Effector memory CD4-positive, alpha-beta T cell (primary cell): ENCODE data around the gene BPIFB6.

Source experiments
- DNase-seq, 3 donors: peaks; one replicate each; pipeline ENCODE4 v3.0.0-alpha.2; 2020
- H3K27ac ChIP-seq: 2 replicates; pipeline ENCODE4 v1.7.0; 2013; ENCODE audit warnings: mild to moderate bottlenecking, low read length, moderate library complexity; ENCODE audit not compliant: insufficient read depth, poor library complexity, severe bottlenecking
- H3K27me3 ChIP-seq: replicated peaks from 2 replicates; pipeline ENCODE4 v1.7.0; 2013; ENCODE audit warnings: mild to moderate bottlenecking, low read length; ENCODE audit not compliant: insufficient read depth, control insufficient read depth, poor library complexity, severe bottlenecking
- H3K36me3 ChIP-seq: 2 replicates; pipeline ENCODE4 v1.7.0; 2013; ENCODE audit warnings: mild to moderate bottlenecking, low read length, moderate library complexity; ENCODE audit not compliant: control insufficient read depth, insufficient read depth
- H3K4me1 ChIP-seq: 2 replicates; pipeline ENCODE4 v1.7.0; 2013; ENCODE audit warnings: low read length, mild to moderate bottlenecking; ENCODE audit not compliant: control insufficient read depth, insufficient read depth, poor library complexity, severe bottlenecking
- H3K4me3 ChIP-seq: 2 replicates; pipeline ENCODE4 v1.7.0; 2013; ENCODE audit warnings: low read length, low read depth, mild to moderate bottlenecking; ENCODE audit not compliant: insufficient read depth, poor library complexity, severe bottlenecking
- H3K9me3 ChIP-seq: 2 replicates; pipeline ENCODE4 v1.7.0; 2013; ENCODE audit warnings: mild to moderate bottlenecking, low read length, moderate library complexity; ENCODE audit not compliant: control insufficient read depth

BPIFB6 gene

GRCh38 chr20:33046412-33046811, 15.0 kb downstream of the BPIFB6 start:
- Histone ChIP-seq H3K27me3 (no peaks in the 10 kb centered on the region), H3K27ac (no peak overlapping the region), H3K4me3 (no peak overlapping the region), H3K4me1 (no peaks in the 10 kb centered on the region), H3K9me3 (no peaks in the 10 kb centered on the region), H3K36me3 (no peaks in the 10 kb centered on the region)
- no peak for DNase-seq

- H3K27me3 ChIP-seq = no peaks in the 10 kb centered on the region
These were observed 19.9 kb downstream of the BPIFB6 start for GRCh38 chr20:33051333-33051732.

GRCh38 chr20:33053291-33054106, 22.1 kb downstream of the BPIFB6 start, which contains the start of gene BPIFB3:
Gene BPIFB3 (plus strand): TSS chr20:33053903. CDS start chr20:33055436, 1,533 bp downstream.
- Histone ChIP-seq H3K36me3 (no peaks in the 10 kb centered on the region), H3K27ac (no peak within 1 kb of the TSS), H3K9me3 (no peaks in the 10 kb centered on the region), H3K4me1 (no peaks in the 10 kb centered on the region), H3K27me3 (no peaks in the 10 kb centered on the region), H3K4me3 (no peak within 1 kb of the TSS)
- no peak for DNase-seq

More at GRCh38 chr20:33051333-33051732, 19.9 kb downstream of the BPIFB6 start:
- no peak for DNase-seq
- H3K27ac ChIP-seq = no peak overlapping the region
- no peaks in the 10 kb centered on the region for H3K4me1 ChIP-seq
- no peak overlapping the region for H3K4me3 ChIP-seq
- H3K9me3 ChIP-seq = no peaks in the 10 kb centered on the region
- no peaks in the 10 kb centered on the region for H3K36me3 ChIP-seq

GRCh38 chr20:33054381-33054780, 22.9 kb downstream of the BPIFB6 start:
- Histone ChIP-seq H3K4me3 (no peak overlapping the region), H3K27ac (no peak overlapping the region)

GRCh38 chr20:33054791-33055190, 23.3 kb downstream of the BPIFB6 start:
- Histone ChIP-seq H3K36me3 (no peaks in the 10 kb centered on the region), H3K4me3 (no peak overlapping the region)
- no peak for DNase-seq

More at GRCh38 chr20:33054381-33054780, 22.9 kb downstream of the BPIFB6 start:
- Histone ChIP-seq H3K36me3 (no peaks in the 10 kb centered on the region), H3K9me3 (no peaks in the 10 kb centered on the region), H3K4me1 (no peaks in the 10 kb centered on the region), H3K27me3 (no peaks in the 10 kb centered on the region)
- no peak for DNase-seq

GRCh38 chr20:33059136-33059535, 27.7 kb downstream of the BPIFB6 start:
- Histone ChIP-seq H3K36me3 (no peaks in the 10 kb centered on the region), H3K4me1 (no peaks in the 10 kb centered on the region), H3K27ac (no peak overlapping the region), H3K27me3 (no peaks in the 10 kb centered on the region), H3K4me3 (no peak overlapping the region), H3K9me3 (no peaks in the 10 kb centered on the region)
- DNase-seq = no peak

More at GRCh38 chr20:33054791-33055190, 23.3 kb downstream of the BPIFB6 start:
- H3K27me3 ChIP-seq = no peaks in the 10 kb centered on the region
- H3K27ac ChIP-seq = no peak overlapping the region
- no peaks in the 10 kb centered on the region for H3K9me3 ChIP-seq
- H3K4me1 ChIP-seq = no peaks in the 10 kb centered on the region

GRCh38 chr20:33059741-33060390, 28.4 kb downstream of the BPIFB6 start:
- H3K36me3 ChIP-seq = no peaks in the 10 kb centered on the region
- no peak overlapping the region for H3K27ac ChIP-seq
- H3K4me3 ChIP-seq = no peak overlapping the region
- no peaks in the 10 kb centered on the region for H3K27me3 ChIP-seq
- no peaks in the 10 kb centered on the region for H3K9me3 ChIP-seq
- H3K4me1 ChIP-seq = no peaks in the 10 kb centered on the region
- no peak for DNase-seq

- no peaks in the 10 kb centered on the region for H3K27me3 ChIP-seq
- no peak for DNase-seq
- no peak overlapping the region for H3K4me3 ChIP-seq
- no peak overlapping the region for H3K27ac ChIP-seq
- H3K4me1 ChIP-seq = no peaks in the 10 kb centered on the region
- H3K9me3 ChIP-seq = no peaks in the 10 kb centered on the region
- H3K36me3 ChIP-seq = no peaks in the 10 kb centered on the region
These were observed 30.2 kb downstream of the BPIFB6 start for GRCh38 chr20:33061658-33062028.

GRCh38 chr20:33062105-33062824, 30.8 kb downstream of the BPIFB6 start:
- DNase-seq = no peak
- no peaks in the 10 kb centered on the region for H3K27me3 ChIP-seq
- H3K4me1 ChIP-seq = no peaks in the 10 kb centered on the region
- H3K36me3 ChIP-seq = no peaks in the 10 kb centered on the region
- H3K9me3 ChIP-seq = no peaks in the 10 kb centered on the region
- no peak overlapping the region for H3K4me3 ChIP-seq
- H3K27ac ChIP-seq = no peak overlapping the region

- no peaks in the 10 kb centered on the region for H3K4me1 ChIP-seq
- no peak for DNase-seq
- no peak overlapping the region for H3K4me3 ChIP-seq
- no peaks in the 10 kb centered on the region for H3K36me3 ChIP-seq
- H3K27me3 ChIP-seq = no peaks in the 10 kb centered on the region
- H3K27ac ChIP-seq = no peak overlapping the region
- no peaks in the 10 kb centered on the region for H3K9me3 ChIP-seq
These were observed 31.3 kb downstream of the BPIFB6 start for GRCh38 chr20:33062825-33063149.
